Activated T-helper 1 cell treated with anti-CD3 and anti-CD28 coated beads, Interleukin-2, amount 50 U/mL, for 16 hours (primary cell): ENCODE data around the gene CSTPP1.
"Not testable (repeated sequence)": the region's sequence is repeated elsewhere in the genome, so short reads cannot be mapped to it uniquely, and the experiment has no call there.

Experiments
- DNase-seq, 2 donors: peaks; one replicate each; pipeline ENCODE4 v3.0.0-alpha.2; 2020; ENCODE audit warnings: low read depth in 1 of 2, low spot score in 1 of 2

Gene CSTPP1

GRCh38 chr11:47044119-47044518 is 107.6 kb downstream of the CSTPP1 start:
- DNase-seq: no peak

GRCh38 chr11:47047972-47048371 is 111.4 kb downstream of the CSTPP1 start:
- no peak for DNase-seq

- no peak for DNase-seq
Observed at GRCh38 chr11:47050284-47050683, 113.7 kb downstream of the CSTPP1 start.

GRCh38 chr11:47051217-47051616 is 114.7 kb downstream of the CSTPP1 start:
- DNase-seq: no peak

GRCh38 chr11:47052165-47052564 is 115.6 kb downstream of the CSTPP1 start:
- no peak for DNase-seq

- no peak for DNase-seq
Observed at GRCh38 chr11:47052576-47052975, 116.0 kb downstream of the CSTPP1 start.

GRCh38 chr11:47055534-47055933 is 119.0 kb downstream of the CSTPP1 start:
- no peak for DNase-seq

- no peak for DNase-seq
Observed at GRCh38 chr11:47056261-47056915, 119.8 kb downstream of the CSTPP1 start.

- no peak for DNase-seq
Observed at GRCh38 chr11:47057365-47057764, 120.8 kb downstream of the CSTPP1 start.

GRCh38 chr11:47060807-47061206 is 124.2 kb downstream of the CSTPP1 start:
- DNase-seq: no peak

GRCh38 chr11:47061429-47062178 is 125.0 kb downstream of the CSTPP1 start:
- DNase-seq: no peak

- no peak for DNase-seq
Observed at GRCh38 chr11:47062736-47063135, 126.2 kb downstream of the CSTPP1 start.

GRCh38 chr11:47067401-47067800 is 130.8 kb downstream of the CSTPP1 start:
- no peak for DNase-seq

- DNase-seq: no peak
Observed at GRCh38 chr11:47070769-47071168, 134.2 kb downstream of the CSTPP1 start.

- DNase-seq: no peak
Observed at GRCh38 chr11:47071341-47071740, 134.8 kb downstream of the CSTPP1 start.

- no peak for DNase-seq
Observed at GRCh38 chr11:47071791-47072261, 135.3 kb downstream of the CSTPP1 start.

- no peak for DNase-seq
Observed at GRCh38 chr11:47078751-47079521, 142.4 kb downstream of the CSTPP1 start.

GRCh38 chr11:47080775-47081174 is 144.2 kb downstream of the CSTPP1 start:
- not testable (repeated sequence) for DNase-seq

- DNase-seq: no peak
Observed at GRCh38 chr11:47083913-47084312, 147.4 kb downstream of the CSTPP1 start.

- DNase-seq: no peak
Observed at GRCh38 chr11:47087801-47088200, 151.2 kb downstream of the CSTPP1 start.

- no peak for DNase-seq
Observed at GRCh38 chr11:47093541-47093940, 157.0 kb downstream of the CSTPP1 start.

GRCh38 chr11:47096871-47097270 is 160.3 kb downstream of the CSTPP1 start:
- not testable (repeated sequence) for DNase-seq
